ENCODE data around the gene MAMDC4. TPM values are rescaled to one million over a fixed set of nuclear protein-coding genes. Genes with fewer than 3 reads are reported as not detected.
A peak's percentile ranks its signal among the peaks of the same experiment; 100 is the strongest.

The MAMDC4 gene
- total and polyA plus RNA-seq, 2 of the 13 experiments (the other 11 are each of a cell fraction or from before 2014, with no cell fraction given) = 6.0 to 6.8 TPM

GRCh38 chr9:136824496-136825225, 27.5 kb upstream of the MAMDC4 start:
- ATAC-seq (no peak), DNase-seq (ENCODE audit: low spot score) (no peak), FAIRE-seq (no peak)
- H3K4me3 ChIP-seq (replicated peaks in 1 of 3; ENCODE audit: insufficient read depth in 1 of 3, low read depth in 2 of 3, low read length in 3 of 3) = no peak overlapping the region
- BruUV-seq (replicated peaks) = no TSS peak
- TF ChIP-seq SNAPC2 (CRISPR knock-in tag; IDR thresholded peaks at IDR 0.05) = no peak
- no peak overlapping the region for H3K4me2 ChIP-seq (ENCODE audit: low read depth, low read length)
- H3K9me3 ChIP-seq (ENCODE audit: low read length) = no peaks in the 10 kb centered on the region
- H3K27ac ChIP-seq (ENCODE audit: extremely low read length, insufficient read depth, low read length) = no peak overlapping the region
- H3K79me2 ChIP-seq (ENCODE audit: insufficient read depth, low read length) = peaks cover 10% of the 10 kb centered on the region
- in situ Hi-C loops (cut with HindIII; ENCODE audit: extremely low pct_ligation_motif_present, low pct_unique_long_range_greater_than_20kb) (no loop called here), intact Hi-C loops (cut with micrococcal nuclease; ENCODE audit: unreplicated experiment) (no loop called here)
- ChIA-PET CTCF (ENCODE audit: low intra/inter-chr PET ratio, low total read pairs) (no interaction called here), POLR2A (interaction anchor here (0.8 kb wide), 1 partner anchor 16 kb away, joined by 4 read pairs; no protein-coding TSS in a partner anchor)
- no peaks in the 10 kb centered on the region for H3K27me3 ChIP-seq (ENCODE audit: control insufficient read depth in 1 of 2, insufficient read depth in 2 of 2, low read length in 2 of 2)
- H3K4me1 ChIP-seq (ENCODE audit: insufficient read depth, low read length) = peaks cover under 1% of the 10 kb centered on the region; the same call in 1 of the 2 replicates
- H2AFZ ChIP-seq (ENCODE audit: low read length) = no peak overlapping the region
- H4K20me1 ChIP-seq (ENCODE audit: insufficient read depth, low read length) = no peaks in the 10 kb centered on the region
- no peak overlapping the region for H3K9ac ChIP-seq (ENCODE audit: insufficient read depth, low read depth, low read length)
- H3K36me3 ChIP-seq (replicated peaks in 1 of 2; ENCODE audit: control insufficient read depth in 1 of 2, insufficient read depth in 2 of 2, low read length in 2 of 2) = peaks cover 38 to 67% of the 10 kb centered on the region in 2 experiments
- 89% methylated on average over 18 of the region's 21 CpGs for whole genome bisulfite sequencing (ENCODE audit: low lambda C conversion rate)

- Histone ChIP-seq H3K27me3 (ENCODE audit: control insufficient read depth in 1 of 2, insufficient read depth in 2 of 2, low read length in 2 of 2) (no peaks in the 10 kb centered on the region), H3K4me1 (ENCODE audit: insufficient read depth, low read length) (no peaks in the 10 kb centered on the region), H3K9me3 (ENCODE audit: low read length) (no peaks in the 10 kb centered on the region), H2AFZ (ENCODE audit: low read length) (no peak overlapping the region), H3K79me2 (ENCODE audit: insufficient read depth, low read length) (peaks cover 5% of the 10 kb centered on the region), H3K4me2 (ENCODE audit: low read depth, low read length) (no peak overlapping the region), H3K9ac (ENCODE audit: insufficient read depth, low read depth, low read length) (no peak overlapping the region), H3K27ac (ENCODE audit: extremely low read length, insufficient read depth, low read length) (no peak overlapping the region), H3K4me3 (replicated peaks in 1 of 3; ENCODE audit: insufficient read depth in 1 of 3, low read depth in 2 of 3, low read length in 3 of 3) (no peak overlapping the region), H4K20me1 (ENCODE audit: insufficient read depth, low read length) (no peaks in the 10 kb centered on the region), H3K36me3 (replicated peaks in 1 of 2; ENCODE audit: control insufficient read depth in 1 of 2, insufficient read depth in 2 of 2, low read length in 2 of 2) (peaks cover 41 to 76% of the 10 kb centered on the region in 2 experiments)
- BruUV-seq (replicated peaks) = no TSS peak
- ChIA-PET POLR2A (no interaction called here), CTCF (ENCODE audit: low intra/inter-chr PET ratio, low total read pairs) (no interaction called here)
- TF ChIP-seq ZNF354B (CRISPR knock-in tag; IDR thresholded peaks at IDR 0.05) = no peak
- TF ChIP-seq AGO2 (optimal IDR thresholded peaks at IDR 0.05; ENCODE audit: low read depth, low read length) = peak; percentile 64
- no peak for TF ChIP-seq HMGXB3 (CRISPR knock-in tag; IDR thresholded peaks at IDR 0.05; ENCODE audit: borderline replicate concordance)
- TF ChIP-seq RBM22 (optimal IDR thresholded peaks at IDR 0.05; ENCODE audit: low read length) = peak; percentile 68
- no peak for TF ChIP-seq MED13 (CRISPR knock-in tag; IDR thresholded peaks at IDR 0.05)
- intact Hi-C loops (cut with micrococcal nuclease; ENCODE audit: unreplicated experiment) = no loop called here
- in situ Hi-C loops (cut with HindIII; ENCODE audit: extremely low pct_ligation_motif_present, low pct_unique_long_range_greater_than_20kb) = no loop called here
- FAIRE-seq (no peak), DNase-seq (ENCODE audit: low spot score) (no peak), ATAC-seq (no peak)
- 97% methylated on average over 30 of the region's 44 CpGs for WGBS (ENCODE audit: low lambda C conversion rate)
These were observed 26.6 kb upstream of the MAMDC4 start for GRCh38 chr9:136825295-136826187.
